NCI-H2081 treated with DMSO at 0.1 percent for 48 hours (cell line): ENCODE results near the gene PALS1.
A peak's percentile ranks its signal among the peaks of the same experiment; 100 is the strongest.

ENCODE experiments used
- DNase-seq: peaks from one replicate; lab custom pipeline; 2025; lab: John Stamatoyannopoulos, UW

PALS1 gene

DNA sequence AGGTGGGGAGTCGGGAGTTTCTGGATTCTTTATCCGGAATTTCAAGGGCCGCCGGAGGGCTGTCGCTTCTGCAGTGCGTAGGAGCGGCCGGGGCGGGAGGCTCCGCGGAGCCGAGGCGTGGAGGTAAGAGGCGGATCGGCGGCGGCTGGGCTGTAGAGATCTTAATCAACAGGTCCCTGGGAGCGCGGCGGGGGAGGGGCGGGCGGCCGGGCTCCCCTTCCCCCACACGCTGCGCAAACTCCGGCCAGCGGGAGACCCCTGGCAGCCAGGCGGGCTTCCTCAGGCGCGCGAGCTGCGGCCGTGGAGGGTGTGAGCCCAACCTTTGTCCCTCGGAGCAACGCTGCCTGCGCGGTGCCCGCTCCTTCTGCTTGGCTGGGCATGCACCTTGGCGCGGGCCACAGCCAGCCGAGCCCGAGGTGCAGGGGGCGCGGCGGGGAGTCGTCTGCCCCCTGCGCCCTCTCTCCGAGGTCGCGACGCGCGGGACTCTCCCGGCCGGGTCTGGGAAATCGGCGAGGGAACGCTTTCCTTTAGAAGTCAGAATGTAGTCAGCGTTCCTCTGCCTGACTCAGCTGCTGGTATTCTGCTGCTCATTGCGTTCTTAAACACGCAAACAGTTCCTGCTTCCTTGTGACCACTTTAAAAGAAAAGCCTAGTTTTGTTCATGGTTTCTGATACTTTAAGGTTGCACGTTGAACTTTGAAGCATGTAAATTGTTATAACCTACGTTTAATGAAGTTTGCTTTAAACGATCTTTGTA lies at the start of gene PALS1:
Gene PALS1 (plus strand): TSS at position 25 of the 757 bp plus-strand sequence. CDS start 37,736 bp downstream, outside the sequence.
- no peak for DNase-seq

DNA sequence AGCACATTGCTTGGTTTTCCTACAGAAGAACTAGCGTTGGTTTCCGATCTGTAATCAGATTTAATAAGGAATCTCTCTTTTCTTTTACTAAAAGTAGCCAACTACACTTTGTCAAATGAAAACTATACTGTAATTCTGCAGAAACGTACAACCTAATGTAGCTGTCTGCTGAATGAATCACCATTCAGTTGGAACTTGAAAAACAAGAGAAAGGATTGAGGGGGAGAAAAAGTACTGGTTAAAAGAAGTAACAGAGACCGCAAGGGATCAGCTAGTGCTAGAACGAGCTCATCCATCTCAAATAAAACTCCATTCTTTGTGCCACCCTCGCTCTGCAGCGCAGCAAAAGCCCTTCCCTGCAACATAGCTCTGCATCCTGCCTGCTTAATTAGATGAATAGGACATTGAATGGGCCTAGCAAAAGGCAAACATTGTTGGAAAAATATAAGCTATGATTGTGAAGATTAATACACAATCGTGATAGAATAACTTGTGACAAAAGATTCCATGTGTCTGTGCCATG lies 49.4 kb upstream of the PALS1 start:
- no peak for DNase-seq

DNA sequence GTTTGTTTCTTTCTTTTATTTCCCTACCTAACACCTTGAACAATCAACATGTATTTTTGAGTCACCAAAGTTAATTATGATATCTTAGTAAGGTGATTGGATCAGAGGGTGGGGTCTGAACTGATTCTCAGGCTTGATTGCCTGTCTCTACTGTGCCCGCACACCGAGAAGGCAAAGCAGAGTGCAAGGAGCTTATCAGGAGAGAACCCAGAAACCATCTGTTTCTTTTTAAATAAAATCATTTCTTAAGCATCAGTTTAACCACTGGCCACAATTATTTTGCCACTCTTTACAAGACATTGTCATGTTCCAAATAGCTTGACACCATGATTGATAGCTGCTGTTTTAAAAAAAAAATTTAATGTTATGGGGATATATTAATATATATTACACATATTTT lies 48.9 kb upstream of the PALS1 start:
- DNase-seq: no peak

DNA sequence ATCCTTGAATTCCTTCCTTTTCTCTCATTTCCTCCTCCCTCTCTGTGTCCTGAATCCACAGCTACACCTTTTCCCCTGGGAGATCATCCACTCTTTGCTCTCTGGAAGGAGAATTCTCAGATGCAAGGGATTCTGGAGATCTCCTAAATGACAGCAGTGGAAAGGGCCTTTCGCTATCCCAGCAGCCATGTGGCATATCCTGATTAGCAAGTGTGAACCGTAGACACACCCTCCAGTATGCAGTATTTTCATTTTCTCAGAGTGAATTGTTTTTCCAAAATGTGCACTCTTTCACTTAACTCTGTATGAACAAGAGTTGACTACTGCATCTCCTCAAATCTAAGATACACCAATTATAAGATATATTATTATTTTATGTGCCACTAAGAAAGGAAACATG lies 46.0 kb upstream of the PALS1 start:
- DNase-seq: no peak

DNA sequence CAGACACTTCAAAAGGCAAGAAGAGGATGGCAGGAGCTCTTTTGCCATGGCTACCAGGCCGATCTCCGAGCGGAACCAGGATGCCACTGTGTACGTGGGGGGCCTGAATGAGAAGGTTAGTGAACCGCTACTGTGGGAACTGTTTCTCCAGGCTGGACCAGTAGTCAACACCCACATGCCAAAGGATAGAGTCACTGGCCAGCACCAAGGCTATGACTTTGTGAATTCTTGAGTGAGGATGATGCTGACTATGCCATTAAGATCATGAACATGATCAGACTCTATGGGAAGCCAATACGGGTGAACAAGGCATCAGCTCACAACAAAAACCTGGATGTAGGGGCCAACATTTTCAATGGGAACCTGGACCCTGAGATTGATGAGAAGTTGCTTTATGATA lies 42.2 kb upstream of the PALS1 start:
- DNase-seq: no peak

DNA sequence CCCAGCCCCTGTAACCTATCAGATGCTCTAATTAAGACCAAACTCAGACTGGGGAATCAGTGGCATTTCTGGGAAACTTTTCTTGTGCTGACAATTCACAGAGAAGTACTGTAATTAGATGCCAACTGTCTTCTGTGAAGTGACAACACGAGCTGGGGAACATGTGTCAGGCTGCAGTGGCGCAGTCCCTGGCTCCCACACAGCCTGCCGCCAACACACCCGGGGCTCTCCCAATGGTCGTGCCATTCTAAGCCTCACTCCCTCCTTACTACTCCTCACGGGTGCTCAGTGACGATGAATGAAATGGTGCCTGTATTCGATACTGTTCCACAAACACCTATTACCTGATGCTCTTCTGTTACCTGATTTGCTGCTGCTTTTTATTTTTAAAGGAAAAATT lies 33.4 kb upstream of the PALS1 start:
- DNase-seq: no peak

DNA sequence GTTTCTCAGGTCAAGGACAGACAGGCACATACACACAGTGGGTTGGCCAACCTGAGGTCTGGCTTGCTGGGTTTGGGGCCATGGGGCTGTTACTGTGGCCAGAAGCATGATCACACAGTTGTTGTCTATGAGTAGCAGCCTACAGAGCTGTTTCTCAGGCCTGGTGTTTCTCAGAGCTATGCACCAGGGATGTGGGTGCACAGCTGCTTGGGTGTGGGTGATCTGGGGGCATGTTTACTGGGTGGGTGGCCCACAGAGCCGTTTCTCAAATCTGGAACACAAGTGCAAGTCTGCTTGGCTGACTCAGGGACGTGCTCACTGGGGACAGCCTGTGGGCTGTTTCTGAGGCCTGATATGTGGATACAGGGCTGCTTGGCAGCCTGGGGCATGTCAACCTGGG lies 23.1 kb upstream of the PALS1 start:
- DNase-seq: no peak

DNA sequence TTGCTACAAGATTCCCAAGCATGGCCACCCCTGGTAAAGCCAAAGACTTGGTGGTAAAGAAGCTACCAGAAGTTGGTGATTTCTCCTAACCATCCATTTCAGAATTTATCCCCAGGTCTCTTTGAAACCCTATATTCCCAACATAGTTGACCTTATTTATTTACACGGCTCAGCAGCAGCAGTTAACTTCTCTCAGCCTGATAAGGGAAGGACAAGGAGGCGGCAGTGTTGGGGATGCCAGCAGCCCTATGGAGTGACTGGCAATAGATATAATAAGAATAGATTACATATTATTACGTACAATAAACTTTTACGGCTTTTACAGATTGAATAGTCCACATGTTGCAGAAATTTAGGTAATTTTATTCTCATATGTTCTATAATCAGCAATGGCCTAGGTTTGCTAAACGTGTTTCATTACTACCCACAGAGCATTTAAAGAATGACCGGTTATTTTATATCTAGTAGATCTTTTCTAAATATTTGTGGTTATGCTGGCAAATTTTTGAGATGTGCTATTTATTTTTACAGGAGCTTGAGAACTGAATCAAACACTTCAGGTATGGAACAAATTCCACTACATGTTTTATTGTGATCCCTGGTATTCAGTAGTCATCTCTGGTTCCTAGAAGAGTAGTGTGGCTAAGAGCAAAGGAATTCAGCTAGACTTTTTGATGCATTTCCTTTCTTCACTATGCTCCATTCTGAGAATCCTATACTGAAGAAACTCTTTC lies 19.8 kb upstream of the PALS1 start:
- DNase-seq: no peak

DNA sequence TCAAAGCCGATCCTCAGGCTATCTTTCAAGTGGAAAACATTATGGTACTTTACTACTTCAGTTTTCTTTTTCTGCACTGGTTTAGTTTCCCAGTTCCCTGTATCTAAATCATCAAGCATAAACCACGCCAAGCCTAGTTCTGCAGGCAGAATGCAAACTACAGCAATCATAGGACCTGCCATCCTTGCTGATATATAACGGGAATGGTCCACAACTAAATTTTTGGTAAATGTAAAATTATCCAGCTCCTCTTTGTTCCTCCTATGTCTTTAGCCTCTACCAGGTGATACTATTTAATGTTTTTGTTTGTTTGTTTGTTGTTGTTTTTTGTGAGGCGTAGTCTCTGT lies 19.3 kb upstream of the PALS1 start:
- DNase-seq: no peak

DNA sequence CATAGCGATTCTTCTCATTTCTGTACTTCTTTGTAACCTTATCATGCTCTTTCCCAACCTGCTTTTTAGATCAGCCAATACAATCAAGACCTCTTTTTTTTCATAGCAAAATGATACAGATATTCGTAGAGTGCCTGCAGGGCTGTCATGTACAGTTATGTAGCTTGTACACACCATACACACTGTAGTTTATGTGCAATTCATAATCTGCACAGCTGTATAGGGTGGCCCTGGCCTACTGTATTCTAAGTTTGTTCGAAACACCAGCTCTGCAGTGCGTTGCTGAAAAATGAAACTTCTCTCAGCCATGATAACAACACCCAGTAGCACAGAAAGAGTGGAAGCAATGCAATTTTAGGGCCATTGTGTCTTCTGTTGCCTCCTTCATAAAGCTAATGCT lies 15.7 kb upstream of the PALS1 start:
- no peak for DNase-seq

DNA sequence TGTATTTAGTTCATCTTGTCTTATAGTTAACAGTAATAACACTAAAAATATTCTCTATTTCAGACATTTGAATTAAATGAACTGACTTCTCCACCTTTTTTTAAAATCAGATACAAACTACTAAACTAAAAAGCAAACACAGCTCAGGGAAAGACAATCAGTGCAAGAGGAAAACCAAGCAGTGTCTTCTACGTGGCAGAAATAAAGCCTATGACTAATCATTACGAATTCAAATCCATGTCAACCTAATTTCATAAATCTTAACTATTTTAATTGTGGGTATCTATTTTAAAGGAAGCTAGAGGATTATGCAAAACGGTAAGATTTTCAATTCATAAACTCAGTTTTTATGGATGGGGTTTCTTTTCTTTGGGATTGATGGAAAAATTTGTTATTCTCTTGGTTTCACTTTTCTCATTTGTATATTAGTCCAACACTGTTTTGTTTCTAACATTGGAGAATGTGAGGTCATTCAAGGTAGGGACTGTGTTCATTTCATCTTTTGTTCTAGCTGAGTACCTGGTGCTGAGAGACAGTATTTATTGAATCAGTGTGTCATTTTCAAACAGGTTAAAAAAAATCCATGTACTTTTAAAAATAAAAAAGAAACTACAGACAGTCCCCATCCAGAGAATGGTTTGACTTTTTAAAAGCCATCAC lies 12.8 kb upstream of the PALS1 start:
- DNase-seq: no peak

DNA sequence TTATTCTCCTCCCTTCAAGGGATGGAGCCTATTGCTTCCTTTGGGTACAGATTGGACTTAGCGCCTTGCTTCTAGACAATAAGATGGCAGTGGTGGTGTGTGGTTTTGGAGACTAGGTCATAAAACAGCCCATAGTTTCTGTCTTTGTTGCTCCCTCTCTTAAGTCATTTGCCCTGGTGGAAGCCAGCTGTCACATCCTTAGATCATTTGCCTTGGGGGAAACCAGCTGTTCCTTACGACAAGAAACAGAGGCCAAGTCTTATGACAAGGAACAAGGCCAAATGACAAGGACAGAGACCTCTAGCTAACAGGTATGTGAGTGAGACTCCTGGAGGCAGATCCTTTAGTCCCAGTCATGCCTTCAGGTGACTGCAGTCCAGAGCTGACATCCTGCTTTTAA lies 9.2 kb upstream of the PALS1 start:
- DNase-seq: no peak

DNA sequence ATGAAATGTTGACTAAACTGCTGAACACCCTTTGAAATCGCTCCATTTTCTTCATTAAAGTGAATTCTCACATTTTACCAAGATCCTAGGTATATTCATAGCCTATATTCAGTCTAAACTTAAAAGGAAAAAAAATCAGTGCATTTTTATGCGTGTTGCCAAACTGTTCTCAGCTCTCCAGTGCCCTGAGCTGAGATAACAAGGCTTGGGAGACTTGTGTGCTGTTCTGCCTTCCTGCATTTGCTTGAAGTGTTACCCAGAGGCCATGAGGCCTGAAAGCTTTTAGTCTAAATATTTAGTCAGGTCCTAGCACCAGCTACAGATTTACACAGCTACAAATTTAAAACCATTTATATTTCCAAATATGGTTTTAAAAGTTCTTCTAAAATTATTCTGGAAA lies 8.6 kb upstream of the PALS1 start:
- DNase-seq: no peak

DNA sequence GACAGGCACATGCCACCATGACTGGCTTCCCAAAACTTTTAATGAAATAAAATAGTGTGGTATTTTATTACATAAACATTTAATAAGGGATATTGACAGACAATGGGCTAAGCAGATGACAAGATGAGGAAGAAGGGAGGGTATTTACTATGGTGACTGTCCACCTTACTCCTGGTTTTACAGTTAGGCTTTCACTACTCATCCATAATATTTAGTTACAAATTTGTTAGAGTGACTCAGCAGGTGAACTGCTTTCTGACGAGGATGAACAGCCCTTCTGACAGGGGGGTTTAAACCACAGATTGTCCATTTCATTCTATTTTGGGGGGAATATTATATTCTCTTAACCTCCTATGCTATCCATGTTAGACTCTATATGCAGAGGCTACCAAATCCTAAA lies 3.6 kb upstream of the PALS1 start:
- no peak for DNase-seq

DNA sequence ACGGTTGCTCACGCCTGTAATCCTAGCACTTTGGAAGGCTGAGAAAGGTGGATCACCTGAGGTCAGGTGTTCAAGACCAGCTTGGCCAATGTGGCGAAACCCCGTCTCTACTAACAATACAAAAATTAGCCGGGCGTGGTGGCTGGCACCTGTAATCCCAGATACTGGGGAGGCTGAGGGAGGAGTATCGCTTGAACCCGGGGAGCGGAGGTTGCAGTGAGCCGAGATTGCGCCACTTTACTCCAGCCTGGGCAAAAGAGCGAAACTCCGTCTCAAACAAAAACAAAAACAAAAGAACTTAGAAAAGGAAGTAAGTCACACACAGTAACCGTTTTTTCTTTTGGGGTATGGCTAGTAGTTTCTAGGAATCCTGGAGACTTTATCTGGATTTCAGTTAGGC lies 1.7 kb upstream of the PALS1 start:
- DNase-seq: no peak

DNA sequence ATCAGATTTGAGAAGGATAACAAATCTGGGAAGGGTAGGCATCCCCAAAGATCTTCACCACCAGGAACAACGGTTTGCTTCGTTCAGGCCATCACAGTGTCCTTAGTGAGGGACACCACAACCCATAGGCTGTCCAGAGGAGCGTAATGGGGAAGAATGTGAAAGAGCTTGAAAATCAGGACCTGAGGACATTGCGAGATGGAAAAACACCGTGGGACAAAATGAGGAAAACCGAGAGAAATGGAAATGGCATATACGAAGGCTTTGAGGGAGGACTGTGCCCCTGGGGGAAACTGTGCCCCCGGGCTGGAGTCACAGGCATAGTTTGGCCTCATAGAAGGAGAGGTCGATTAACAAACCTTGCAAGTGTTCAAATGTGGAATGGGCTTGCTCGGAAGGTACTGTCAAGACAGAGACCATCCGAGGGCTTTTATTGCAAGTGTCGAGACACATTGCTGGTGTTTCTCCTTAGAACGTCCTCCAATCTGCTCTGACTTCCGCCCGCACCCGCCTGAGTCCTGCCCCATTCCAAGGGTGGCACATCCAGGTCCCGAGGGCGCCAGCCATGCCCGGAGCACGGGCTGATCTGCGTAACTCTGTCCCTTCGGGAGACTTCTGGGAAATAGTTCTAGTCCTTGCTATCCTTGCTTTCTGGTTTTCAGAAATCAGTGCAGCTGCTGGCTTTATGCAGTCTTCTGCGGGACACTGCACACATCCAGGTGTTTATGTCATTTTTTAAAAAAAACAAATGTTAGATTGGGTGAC lies 885 bp upstream of the PALS1 start:
- no peak for DNase-seq

DNA sequence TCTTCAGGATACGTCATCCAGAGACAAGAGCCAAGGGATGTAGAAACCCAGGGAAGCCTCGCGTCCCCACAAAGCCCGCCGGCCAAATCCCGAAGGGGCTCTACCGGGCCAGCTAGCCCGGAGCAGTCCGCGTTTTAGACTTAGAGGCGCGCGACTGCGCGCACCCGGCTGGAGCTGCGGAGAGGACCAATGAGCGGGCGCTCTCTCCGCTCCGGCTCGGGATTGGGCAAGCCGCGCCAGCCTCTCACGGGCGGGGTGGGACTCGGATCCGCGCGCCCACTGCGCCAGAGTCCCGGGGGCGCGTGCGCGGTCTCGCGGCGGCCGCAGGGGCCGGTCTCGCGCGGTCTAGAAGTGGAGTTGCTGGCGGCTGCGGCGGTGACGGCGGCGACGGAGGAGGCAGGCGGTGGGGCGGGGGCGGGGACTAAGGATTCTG lies 241 bp upstream of the PALS1 start:
- peak; percentile 74 for DNase-seq

DNA sequence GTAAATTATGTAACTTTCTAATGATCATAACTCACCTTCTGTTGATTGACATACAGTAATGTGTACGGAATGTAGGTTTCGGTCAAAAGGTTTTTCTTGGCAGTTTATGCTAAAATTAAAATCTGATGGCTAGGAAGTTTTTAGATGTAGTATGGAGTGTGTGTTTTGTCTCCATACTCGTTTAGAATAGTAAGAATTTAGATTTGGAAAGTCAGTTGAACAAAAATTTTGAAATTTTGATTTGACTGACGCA lies 859 bp downstream of the PALS1 start:
- no peak for DNase-seq

DNA sequence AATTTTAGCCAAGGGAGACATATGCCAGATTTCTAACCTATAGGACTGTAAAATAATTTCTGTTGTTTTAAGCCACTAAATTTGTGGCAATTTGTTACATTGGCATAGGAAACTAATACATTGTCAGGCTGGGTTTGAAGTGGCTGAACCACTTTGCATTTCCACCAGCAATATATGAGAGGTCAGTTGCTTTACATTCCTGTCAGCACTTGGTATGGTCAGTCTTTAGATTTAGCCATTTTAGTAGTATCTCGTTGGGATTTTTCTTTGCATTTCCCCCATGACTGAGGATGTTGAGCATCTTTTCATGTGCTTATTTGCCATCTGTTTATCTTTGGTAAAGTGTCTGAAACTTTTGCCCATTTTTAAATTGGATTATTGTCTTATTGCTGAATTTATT lies 3.9 kb downstream of the PALS1 start:
- DNase-seq: no peak

DNA sequence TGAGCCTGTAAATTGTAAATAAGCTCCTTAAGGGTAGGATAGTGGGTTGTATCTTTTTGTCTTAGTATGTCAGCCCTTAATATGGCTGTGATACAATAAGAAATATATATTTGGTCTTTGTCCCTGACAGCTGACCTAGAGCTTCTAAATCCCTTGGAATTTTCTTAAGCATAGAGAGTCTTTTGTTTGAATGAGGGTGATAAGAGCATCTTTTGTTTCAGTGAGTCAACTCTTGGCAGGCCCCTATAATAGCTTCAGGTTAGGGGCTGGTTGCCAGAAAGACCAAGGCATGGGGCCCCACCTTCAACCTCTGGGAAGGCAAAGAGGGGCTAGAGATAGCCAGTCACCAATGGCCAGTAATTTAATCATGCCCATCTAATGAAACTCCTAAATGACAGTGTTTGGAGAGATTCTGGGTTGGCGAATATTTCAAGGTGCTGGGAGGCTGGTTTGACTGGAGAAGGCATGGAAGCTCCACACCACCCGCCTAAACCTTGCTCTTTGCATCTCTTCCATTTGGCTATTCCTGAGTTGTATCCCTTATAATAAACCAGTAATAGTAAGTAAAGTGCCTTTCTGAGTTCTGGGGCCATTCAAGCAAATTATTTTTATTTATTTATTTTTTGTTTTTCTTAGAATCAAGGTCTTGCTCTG lies 10.5 kb downstream of the PALS1 start:
- no peak for DNase-seq

DNA sequence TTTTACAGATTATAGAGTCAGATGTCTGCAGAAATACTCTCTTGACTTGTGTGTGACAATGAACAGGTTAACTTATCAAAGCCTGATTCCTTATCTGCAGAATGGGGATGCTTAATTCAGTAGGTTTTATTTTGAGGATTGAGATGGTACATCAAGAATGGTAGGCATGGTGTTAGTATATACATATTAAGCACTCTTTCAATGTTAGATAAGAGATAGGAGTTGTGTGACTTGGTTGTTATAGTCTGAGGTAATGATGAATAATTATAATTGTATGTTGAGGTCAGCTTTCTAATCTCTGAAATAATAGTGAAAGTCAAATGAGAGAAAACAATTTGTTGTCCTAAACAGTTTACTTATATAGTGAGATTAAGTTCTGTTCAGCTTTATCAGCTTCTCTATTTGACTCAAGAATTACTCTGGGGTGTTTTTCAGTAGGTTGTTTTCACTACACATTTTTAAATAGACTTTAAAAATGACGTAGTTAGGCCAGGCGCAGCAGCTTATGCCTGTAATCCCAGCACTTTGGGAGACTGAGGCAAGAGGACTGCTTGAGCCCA lies 11.9 kb downstream of the PALS1 start:
- no peak for DNase-seq

DNA sequence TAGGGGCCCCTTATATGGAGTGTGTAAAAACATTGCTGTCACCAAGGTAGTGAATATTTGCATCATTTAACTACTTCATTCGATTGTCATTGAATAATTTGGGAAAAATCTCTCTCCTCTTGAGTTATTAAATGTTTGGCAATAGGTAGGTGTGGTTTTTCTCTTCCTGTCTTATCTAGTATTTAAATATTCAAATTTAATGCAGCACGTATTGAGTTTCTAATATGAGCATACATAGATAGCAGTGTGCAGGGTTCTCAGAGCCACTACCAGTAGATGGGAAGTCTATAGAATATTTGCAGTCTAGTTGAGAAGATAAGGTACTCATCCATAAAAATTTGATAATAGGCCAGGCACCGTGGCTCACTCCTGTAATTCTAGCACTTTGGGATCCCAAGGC lies 16.7 kb downstream of the PALS1 start:
- DNase-seq: no peak
